ENCODE data around the gene TTC1.

- TF ChIP-seq, protein P1, sequence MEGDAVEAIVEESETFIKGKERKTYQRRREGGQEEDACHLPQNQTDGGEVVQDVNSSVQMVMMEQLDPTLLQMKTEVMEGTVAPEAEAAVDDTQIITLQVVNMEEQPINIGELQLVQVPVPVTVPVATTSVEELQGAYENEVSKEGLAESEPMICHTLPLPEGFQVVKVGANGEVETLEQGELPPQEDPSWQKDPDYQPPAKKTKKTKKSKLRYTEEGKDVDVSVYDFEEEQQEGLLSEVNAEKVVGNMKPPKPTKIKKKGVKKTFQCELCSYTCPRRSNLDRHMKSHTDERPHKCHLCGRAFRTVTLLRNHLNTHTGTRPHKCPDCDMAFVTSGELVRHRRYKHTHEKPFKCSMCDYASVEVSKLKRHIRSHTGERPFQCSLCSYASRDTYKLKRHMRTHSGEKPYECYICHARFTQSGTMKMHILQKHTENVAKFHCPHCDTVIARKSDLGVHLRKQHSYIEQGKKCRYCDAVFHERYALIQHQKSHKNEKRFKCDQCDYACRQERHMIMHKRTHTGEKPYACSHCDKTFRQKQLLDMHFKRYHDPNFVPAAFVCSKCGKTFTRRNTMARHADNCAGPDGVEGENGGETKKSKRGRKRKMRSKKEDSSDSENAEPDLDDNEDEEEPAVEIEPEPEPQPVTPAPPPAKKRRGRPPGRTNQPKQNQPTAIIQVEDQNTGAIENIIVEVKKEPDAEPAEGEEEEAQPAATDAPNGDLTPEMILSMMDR (IDR thresholded peaks at IDR 0.05), result no peak
- TF ChIP-seq POLR2A (IDR thresholded peaks at IDR 0.05), result no peak
Observed at GRCh38 chr5:160096178-160096577, 87.2 kb downstream of the TTC1 start.
